Right ventricle myocardium superior (tissue), 1 donor: ENCODE results near the gene ANGPTL8. TPM values are rescaled to one million over a fixed set of nuclear protein-coding genes. Genes with fewer than 3 reads are reported as not detected.

Source experiments
- ATAC-seq: fragments of 200-7000 bp; cut with Tn5 transposase; one replicate; pipeline ENCODE4 v1.9.1; 2020; ENCODE audit warnings: mild to moderate bottlenecking; ENCODE audit not compliant: poor library complexity
- DNase-seq: peaks from one replicate; pipeline ENCODE4 v3.0.0-alpha.2; 2020
- intact Hi-C: fragments of 100-400 bp; cut with DNase I; formaldehyde crosslinking; loops from one replicate; pipeline ENCODE4 v1.11.2; 2022
- total RNA-seq: library from RNA; stranded (reverse); fragmentation: NEBNext Ultra II Directional; extraction: Animal tissue kit (Norgen Biotek cat#: 25700); gene quantifications from one replicate; pipeline ENCODE4 v1.2.1, GENCODE V29; 2021
- donor health status: DM: no; HTN: yes; CAD: no; lungs with severe emphysema.

The ANGPTL8 gene
- total RNA-seq, 1 donor from 2014 or later = 0.40 TPM

- no peak for ATAC-seq
- intact Hi-C loops = no loop called here
- no peak for DNase-seq
Observed at GRCh38 chr19:11230621-11231386, 8.6 kb upstream of the ANGPTL8 start.

- ATAC-seq (no peak), DNase-seq (no peak)
- intact Hi-C loops = no loop called here
Observed at GRCh38 chr19:11232555-11232954, 6.9 kb upstream of the ANGPTL8 start.

GRCh38 chr19:11233073-11233472 is 6.3 kb upstream of the ANGPTL8 start:
- DNase-seq (no peak), ATAC-seq (no peak)
- intact Hi-C loops = no loop called here

GRCh38 chr19:11234486-11235075 is 4.8 kb upstream of the ANGPTL8 start:
- DNase-seq (no peak), ATAC-seq (no peak)
- intact Hi-C loops = no loop called here

- ATAC-seq = peak; percentile 29
- DNase-seq = no peak
- intact Hi-C loops = no loop called here
Observed at GRCh38 chr19:11236324-11237301, 2.8 kb upstream of the ANGPTL8 start.

GRCh38 chr19:11237321-11237720 is 2.1 kb upstream of the ANGPTL8 start:
- DNase-seq = no peak
- intact Hi-C loops = no loop called here
- ATAC-seq = no peak

GRCh38 chr19:11238041-11238440 is 1.4 kb upstream of the ANGPTL8 start:
- DNase-seq = no peak
- ATAC-seq = no peak
- intact Hi-C loops = no loop called here

- intact Hi-C loops = no loop called here
- no peak for DNase-seq
- no peak for ATAC-seq
Observed at GRCh38 chr19:11238781-11239376, 540 bp upstream of the ANGPTL8 start.

- intact Hi-C loops = no loop called here
- DNase-seq = no peak
- no peak for ATAC-seq
Observed at GRCh38 chr19:11240008-11240444, 607 bp downstream of the ANGPTL8 start.

- intact Hi-C loops = no loop called here
- ATAC-seq (no peak), DNase-seq (no peak)
Observed at GRCh38 chr19:11242025-11242424, 2.6 kb downstream of the ANGPTL8 start.

GRCh38 chr19:11242864-11243797 is 3.7 kb downstream of the ANGPTL8 start:
- DNase-seq (peak; percentile 96), ATAC-seq (peak; percentile 91)
- intact Hi-C loops = no loop called here

GRCh38 chr19:11243798-11244169 is 4.4 kb downstream of the ANGPTL8 start:
- intact Hi-C loops = no loop called here
- DNase-seq = no peak
- no peak for ATAC-seq

- DNase-seq (no peak), ATAC-seq (no peak)
- intact Hi-C loops = loop anchor here (5.0 kb wide), 1 partner anchor 37 kb away; no protein-coding TSS in a partner anchor
Observed at GRCh38 chr19:11244846-11245589, 5.6 kb downstream of the ANGPTL8 start.

GRCh38 chr19:11246941-11247340 is 7.5 kb downstream of the ANGPTL8 start:
- intact Hi-C loops = loop anchor here (5.0 kb wide), 1 partner anchor 35 kb away; no protein-coding TSS in a partner anchor
- ATAC-seq (no peak), DNase-seq (no peak)

GRCh38 chr19:11247391-11247790 is 8.0 kb downstream of the ANGPTL8 start:
- peak; percentile 80 for ATAC-seq
- intact Hi-C loops = loop anchor here (5.0 kb wide), 1 partner anchor 35 kb away; no protein-coding TSS in a partner anchor
- DNase-seq = peak; percentile 90

GRCh38 chr19:11247934-11248333 is 8.5 kb downstream of the ANGPTL8 start:
- intact Hi-C loops = loop anchor here (5.0 kb wide), 1 partner anchor 34 kb away; no protein-coding TSS in a partner anchor
- ATAC-seq (no peak), DNase-seq (no peak)

- DNase-seq = no peak
- intact Hi-C loops = loop anchor here (5.0 kb wide), 1 partner anchor 33 kb away; no protein-coding TSS in a partner anchor
Observed at GRCh38 chr19:11248852-11249251, 9.4 kb downstream of the ANGPTL8 start.

More at GRCh38 chr19:11248852-11249251, 9.4 kb downstream of the ANGPTL8 start:
- no peak for ATAC-seq
